Liver (tissue), 9 donors: ENCODE data around the gene DLL1. TPM values are rescaled to one million over a fixed set of nuclear protein-coding genes. Genes with fewer than 3 reads are reported as not detected.

ENCODE experiments used
- DNase-seq: peaks from one replicate; pipeline ENCODE4 v3.0.0-alpha.2; 2017; ENCODE audit warnings: low spot score
- H3K27ac ChIP-seq, 2 donors: one replicate each; pipeline ENCODE4 v1.7.0; 2013; ENCODE audit warnings: inconsistent platforms in 2 of 2, low read length in 2 of 2, control low read depth in 1 of 2, low read depth in 1 of 2, mild to moderate bottlenecking in 1 of 2
- H3K27me3 ChIP-seq, 4 donors: one replicate each; pipeline versions ENCODE4 v1.6.1 to v1.7.0; 2013; ENCODE audit warnings: low read length in 3 of 4, inconsistent platforms in 1 of 4, mild to moderate bottlenecking in 1 of 4, moderate library complexity in 1 of 4; ENCODE audit not compliant: control insufficient read depth in 4 of 4, insufficient read depth in 4 of 4
- H3K36me3 ChIP-seq, 4 donors: one replicate each; pipeline versions ENCODE4 v1.6.1 to v1.7.0; 2013; ENCODE audit warnings: low read length in 3 of 4, mild to moderate bottlenecking in 3 of 4, low read depth in 1 of 4, moderate library complexity in 1 of 4; ENCODE audit not compliant: control insufficient read depth in 4 of 4, insufficient read depth in 3 of 4
- H3K4me1 ChIP-seq, 4 donors: one replicate each; pipeline versions ENCODE4 v1.6.1 to v1.7.0; 2013; ENCODE audit warnings: low read length in 3 of 4, mild to moderate bottlenecking in 3 of 4, moderate library complexity in 1 of 4; ENCODE audit not compliant: control insufficient read depth in 4 of 4, insufficient read depth in 4 of 4
- H3K4me3 ChIP-seq, 3 donors: one replicate each; pipeline versions ENCODE4 v1.6.1 to v1.7.0; 2013; ENCODE audit warnings: low read length in 3 of 3, control low read depth in 1 of 3, low read depth in 1 of 3, mild to moderate bottlenecking in 1 of 3
- H3K9ac ChIP-seq, 2 donors: one replicate each; pipeline ENCODE4 v1.7.0; 2013; ENCODE audit warnings: low read length in 2 of 2, mild to moderate bottlenecking in 2 of 2, moderate library complexity in 2 of 2, control low read depth in 1 of 2, low read depth in 1 of 2
- H3K9me3 ChIP-seq, 4 donors: one replicate each; pipeline versions ENCODE4 v1.6.1 to v1.7.0; 2013; ENCODE audit warnings: low read length in 3 of 4; ENCODE audit not compliant: control insufficient read depth in 4 of 4
- EGR1 ChIP-seq, 2 donors: IDR thresholded peaks; 2 replicates each; pipeline ENCODE4 v1.6.1; 2016 to 2018; ENCODE audit warnings: antibody characterized with exemption in 2 of 2, low read depth in 2 of 2
- FOXA2 ChIP-seq: IDR thresholded peaks from 2 replicates; pipeline ENCODE4 v1.6.1; 2016; ENCODE audit warnings: antibody characterized with exemption
- GABPA ChIP-seq, 2 donors: IDR thresholded peaks in 1 of 2; conservative IDR thresholded peaks in 1 of 2; 2 replicates each; pipeline ENCODE4 v1.6.1; 2016; ENCODE audit warnings: antibody characterized with exemption in 2 of 2, mild to moderate bottlenecking in 1 of 2, moderate library complexity in 1 of 2
- HNF4A ChIP-seq, 2 donors: conservative IDR thresholded peaks; 2 replicates each; pipeline ENCODE4 v1.6.1; 2016; ENCODE audit warnings: antibody characterized with exemption in 2 of 2, mild to moderate bottlenecking in 2 of 2
- HNF4G ChIP-seq: IDR thresholded peaks from 2 replicates; pipeline ENCODE4 v1.6.1; 2016; ENCODE audit warnings: antibody characterized with exemption
- JUND ChIP-seq, 2 donors: IDR thresholded peaks; 2 replicates each; pipeline ENCODE4 v1.6.1; 2016; ENCODE audit warnings: antibody characterized with exemption in 2 of 2
- RXRA ChIP-seq, 2 donors: IDR thresholded peaks; 2 replicates each; pipeline ENCODE4 v1.6.1; 2017 to 2018; ENCODE audit warnings: antibody characterized with exemption in 2 of 2, mild to moderate bottlenecking in 1 of 2
- SP1 ChIP-seq: IDR thresholded peaks from 2 replicates; pipeline ENCODE4 v1.6.1; 2018; ENCODE audit warnings: antibody characterized with exemption, mild to moderate bottlenecking
- YY1 ChIP-seq: IDR thresholded peaks from 2 replicates; pipeline ENCODE4 v1.6.1; 2016; ENCODE audit warnings: antibody characterized with exemption, mild to moderate bottlenecking
- WGBS: extraction: QIAGEN DNeasy Blood & Tissue Kit; methylation state at CpG from one replicate; pipeline ENCODE4 v1.1.7; 2013; 5-methylcytosine and 5-hydroxymethylcytosine counted together
- polyA plus RNA-seq, 2 donors: library from polyadenylated mRNA; stranded (reverse) in 1 of 2; unstranded in 1 of 2; fragments of 200-250 nt in 1 of 2; fragments of >200 nt in 1 of 2; fragmentation: Nextera tagmentation in 1 of 2; extraction: Ambion mirVana in 1 of 2; gene quantifications; one replicate each; pipeline versions ENCODE4 v1.2.1 to v1.2.3, GENCODE V29; 2013 to 2015
- total RNA-seq, 2 donors: library from RNA; depleted of rRNA; stranded (reverse); fragments of >200 nt; gene quantifications; one replicate each; pipeline ENCODE4 v1.2.3, GENCODE V29; 2014
- TF ChIP-seq, protein P1 (sequence below): IDR thresholded peaks from 2 replicates; pipeline ENCODE4 v1.6.1; 2016; ENCODE audit warnings: antibody characterized with exemption
- TF ChIP-seq, protein P2 (sequence below): IDR thresholded peaks from 2 replicates; pipeline ENCODE4 v1.6.1; 2016; ENCODE audit warnings: antibody characterized with exemption
- TF ChIP-seq, protein P3 (sequence below): fragments of 150-350 bp; IDR thresholded peaks from 2 replicates; pipeline ENCODE4 v1.5.1; 2017; ENCODE audit warnings: improper control_type of control experiment, low read depth, low read length; ENCODE audit not compliant: missing input control
- TF ChIP-seq, protein P4 (sequence below): IDR thresholded peaks from 2 replicates; pipeline ENCODE4 v1.6.1; 2016; ENCODE audit warnings: antibody characterized with exemption, mild to moderate bottlenecking
- donor health status: healthy.
- donor health status: healthy.
- donor health status: healthy.
- donor health status: healthy.
- donor health status: healthy.

Gene DLL1
- total and polyA plus RNA-seq, 4 donors = 1.0 to 2.3 (median 1.7) TPM

DNA sequence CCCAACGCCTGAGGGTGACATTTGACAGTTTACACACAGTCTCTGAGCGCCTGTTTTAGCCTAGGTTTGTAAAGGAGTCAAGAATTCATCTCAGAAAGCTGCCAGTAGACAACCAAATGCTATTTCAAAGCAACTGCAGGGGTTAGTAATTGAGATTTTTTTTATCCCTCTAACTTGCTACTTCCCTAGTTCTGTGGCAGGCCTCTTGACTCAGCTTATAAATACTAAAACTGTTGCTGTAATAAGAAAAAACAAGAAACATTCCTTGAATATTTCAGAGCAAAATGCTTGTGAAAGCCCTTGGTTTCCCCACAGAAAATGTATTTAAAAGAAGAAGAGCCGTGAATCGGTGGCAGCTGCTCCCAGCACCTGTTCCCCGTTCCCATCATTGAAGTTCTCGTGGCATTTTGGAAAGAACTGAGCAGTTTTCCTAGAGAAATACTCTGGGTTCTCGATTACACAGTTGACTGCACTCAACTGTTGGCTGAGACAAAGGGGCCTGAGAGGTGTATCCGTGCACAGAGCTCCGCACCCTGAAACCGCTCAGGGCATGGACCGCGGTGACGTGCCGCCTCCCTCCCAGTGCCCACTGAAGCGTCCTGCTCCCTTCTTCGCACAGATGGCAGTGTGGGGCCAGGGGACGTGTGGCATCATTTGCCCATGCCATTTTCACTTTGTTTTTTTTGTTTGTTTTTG, 20.9 kb downstream of the DLL1 start:
- Histone ChIP-seq H3K4me3 (no peak overlapping the region), H3K4me1 (peaks cover 0 to 10% (median 6%) of the 10 kb centered on the region in 4 donors)
- 91% methylated on average over 17 of the region's 17 CpGs for WGBS

DNA sequence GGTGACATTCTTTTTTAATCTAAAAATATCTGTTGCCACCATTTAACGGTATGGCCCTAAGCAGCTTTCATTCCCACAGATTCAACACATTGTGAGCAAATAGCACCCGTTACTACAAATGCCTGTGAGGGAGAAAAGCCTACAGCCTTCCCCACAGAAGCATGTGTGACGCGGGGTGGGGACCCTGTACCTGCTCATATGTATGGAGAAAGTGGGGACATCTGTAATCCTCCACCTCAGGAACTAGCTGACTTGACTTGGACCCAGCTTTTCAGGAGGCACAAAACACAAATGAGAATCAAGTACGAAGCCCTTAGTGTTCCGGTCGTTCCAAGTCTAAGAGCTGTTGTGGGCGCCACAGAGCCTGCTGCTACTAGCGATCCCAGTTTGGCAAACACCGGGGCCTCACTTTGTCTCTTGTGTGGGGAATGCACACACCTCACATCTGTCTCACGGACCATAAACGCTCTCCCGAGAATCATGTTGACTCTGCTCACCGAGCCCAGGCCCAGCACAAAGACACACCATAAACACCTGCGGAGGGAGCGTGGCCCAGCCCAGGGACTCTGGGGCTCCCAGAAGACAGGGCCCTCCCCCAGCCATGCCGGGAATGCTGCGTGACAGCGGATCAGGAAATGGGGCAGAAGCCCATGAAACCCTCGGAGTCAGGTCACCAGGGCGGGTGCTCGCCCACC, 21.6 kb downstream of the DLL1 start:
- TF ChIP-seq RXRA (IDR thresholded peaks at IDR 0.05) (no peak), FOXA2 (no peak), HNF4A (conservative IDR thresholded peaks at IDR 0.05) (no peak), SP1 (no peak), GABPA (IDR thresholded peaks at IDR 0.05 in 1 of 2, conservative IDR thresholded peaks at IDR 0.05 in 1 of 2) (no peak)
- TF ChIP-seq, protein P1, sequence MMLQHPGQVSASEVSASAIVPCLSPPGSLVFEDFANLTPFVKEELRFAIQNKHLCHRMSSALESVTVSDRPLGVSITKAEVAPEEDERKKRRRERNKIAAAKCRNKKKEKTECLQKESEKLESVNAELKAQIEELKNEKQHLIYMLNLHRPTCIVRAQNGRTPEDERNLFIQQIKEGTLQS = no peak
- TF ChIP-seq, protein P2, sequence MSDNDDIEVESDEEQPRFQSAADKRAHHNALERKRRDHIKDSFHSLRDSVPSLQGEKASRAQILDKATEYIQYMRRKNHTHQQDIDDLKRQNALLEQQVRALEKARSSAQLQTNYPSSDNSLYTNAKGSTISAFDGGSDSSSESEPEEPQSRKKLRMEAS = no peak
- TF ChIP-seq, protein P3, sequence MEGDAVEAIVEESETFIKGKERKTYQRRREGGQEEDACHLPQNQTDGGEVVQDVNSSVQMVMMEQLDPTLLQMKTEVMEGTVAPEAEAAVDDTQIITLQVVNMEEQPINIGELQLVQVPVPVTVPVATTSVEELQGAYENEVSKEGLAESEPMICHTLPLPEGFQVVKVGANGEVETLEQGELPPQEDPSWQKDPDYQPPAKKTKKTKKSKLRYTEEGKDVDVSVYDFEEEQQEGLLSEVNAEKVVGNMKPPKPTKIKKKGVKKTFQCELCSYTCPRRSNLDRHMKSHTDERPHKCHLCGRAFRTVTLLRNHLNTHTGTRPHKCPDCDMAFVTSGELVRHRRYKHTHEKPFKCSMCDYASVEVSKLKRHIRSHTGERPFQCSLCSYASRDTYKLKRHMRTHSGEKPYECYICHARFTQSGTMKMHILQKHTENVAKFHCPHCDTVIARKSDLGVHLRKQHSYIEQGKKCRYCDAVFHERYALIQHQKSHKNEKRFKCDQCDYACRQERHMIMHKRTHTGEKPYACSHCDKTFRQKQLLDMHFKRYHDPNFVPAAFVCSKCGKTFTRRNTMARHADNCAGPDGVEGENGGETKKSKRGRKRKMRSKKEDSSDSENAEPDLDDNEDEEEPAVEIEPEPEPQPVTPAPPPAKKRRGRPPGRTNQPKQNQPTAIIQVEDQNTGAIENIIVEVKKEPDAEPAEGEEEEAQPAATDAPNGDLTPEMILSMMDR = no peak
- H3K36me3 ChIP-seq = no peaks in the 10 kb centered on the region
- H3K27me3 ChIP-seq = no peaks in the 10 kb centered on the region
- no peak overlapping the region for H3K4me3 ChIP-seq
- no peaks in the 10 kb centered on the region for H3K9me3 ChIP-seq
- no peak overlapping the region for H3K9ac ChIP-seq
- no peak overlapping the region for H3K27ac ChIP-seq
- H3K4me1 ChIP-seq = peaks cover 0 to 10% (median 6%) of the 10 kb centered on the region in 4 donors
- 79% methylated on average over 22 of the region's 22 CpGs for WGBS
- no peak for DNase-seq

More for the DNA sequence above, 20.9 kb downstream of the DLL1 start:
- Histone ChIP-seq H3K9ac (no peak overlapping the region), H3K27me3 (no peaks in the 10 kb centered on the region), H3K9me3 (no peaks in the 10 kb centered on the region), H3K27ac (no peak overlapping the region), H3K36me3 (no peaks in the 10 kb centered on the region)
- TF ChIP-seq RXRA (IDR thresholded peaks at IDR 0.05) (no peak), JUND (IDR thresholded peaks at IDR 0.05) (no peak), GABPA (IDR thresholded peaks at IDR 0.05 in 1 of 2, conservative IDR thresholded peaks at IDR 0.05 in 1 of 2) (no peak), FOXA2 (no peak), EGR1 (IDR thresholded peaks at IDR 0.05; ENCODE audit: low read depth in 2 of 2) (no peak), YY1 (no peak), HNF4G (no peak), SP1 (no peak)
- TF ChIP-seq, protein P2 = no peak
- TF ChIP-seq, protein P4, sequence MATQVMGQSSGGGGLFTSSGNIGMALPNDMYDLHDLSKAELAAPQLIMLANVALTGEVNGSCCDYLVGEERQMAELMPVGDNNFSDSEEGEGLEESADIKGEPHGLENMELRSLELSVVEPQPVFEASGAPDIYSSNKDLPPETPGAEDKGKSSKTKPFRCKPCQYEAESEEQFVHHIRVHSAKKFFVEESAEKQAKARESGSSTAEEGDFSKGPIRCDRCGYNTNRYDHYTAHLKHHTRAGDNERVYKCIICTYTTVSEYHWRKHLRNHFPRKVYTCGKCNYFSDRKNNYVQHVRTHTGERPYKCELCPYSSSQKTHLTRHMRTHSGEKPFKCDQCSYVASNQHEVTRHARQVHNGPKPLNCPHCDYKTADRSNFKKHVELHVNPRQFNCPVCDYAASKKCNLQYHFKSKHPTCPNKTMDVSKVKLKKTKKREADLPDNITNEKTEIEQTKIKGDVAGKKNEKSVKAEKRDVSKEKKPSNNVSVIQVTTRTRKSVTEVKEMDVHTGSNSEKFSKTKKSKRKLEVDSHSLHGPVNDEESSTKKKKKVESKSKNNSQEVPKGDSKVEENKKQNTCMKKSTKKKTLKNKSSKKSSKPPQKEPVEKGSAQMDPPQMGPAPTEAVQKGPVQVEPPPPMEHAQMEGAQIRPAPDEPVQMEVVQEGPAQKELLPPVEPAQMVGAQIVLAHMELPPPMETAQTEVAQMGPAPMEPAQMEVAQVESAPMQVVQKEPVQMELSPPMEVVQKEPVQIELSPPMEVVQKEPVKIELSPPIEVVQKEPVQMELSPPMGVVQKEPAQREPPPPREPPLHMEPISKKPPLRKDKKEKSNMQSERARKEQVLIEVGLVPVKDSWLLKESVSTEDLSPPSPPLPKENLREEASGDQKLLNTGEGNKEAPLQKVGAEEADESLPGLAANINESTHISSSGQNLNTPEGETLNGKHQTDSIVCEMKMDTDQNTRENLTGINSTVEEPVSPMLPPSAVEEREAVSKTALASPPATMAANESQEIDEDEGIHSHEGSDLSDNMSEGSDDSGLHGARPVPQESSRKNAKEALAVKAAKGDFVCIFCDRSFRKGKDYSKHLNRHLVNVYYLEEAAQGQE = no peak
- DNase-seq = no peak
